Measurements from ENCODE around the gene CARD11. TPM values are rescaled to one million over a fixed set of nuclear protein-coding genes. Genes with fewer than 3 reads are reported as not detected.
A peak's percentile ranks its signal among the peaks of the same experiment; 100 is the strongest.
"Not testable (repeated sequence)": the region's sequence is repeated elsewhere in the genome, so short reads cannot be mapped to it uniquely, and the experiment has no call there.

CARD11 gene
- total RNA-seq, 1 donor from 2014 or later: 3.5 TPM

DNA sequence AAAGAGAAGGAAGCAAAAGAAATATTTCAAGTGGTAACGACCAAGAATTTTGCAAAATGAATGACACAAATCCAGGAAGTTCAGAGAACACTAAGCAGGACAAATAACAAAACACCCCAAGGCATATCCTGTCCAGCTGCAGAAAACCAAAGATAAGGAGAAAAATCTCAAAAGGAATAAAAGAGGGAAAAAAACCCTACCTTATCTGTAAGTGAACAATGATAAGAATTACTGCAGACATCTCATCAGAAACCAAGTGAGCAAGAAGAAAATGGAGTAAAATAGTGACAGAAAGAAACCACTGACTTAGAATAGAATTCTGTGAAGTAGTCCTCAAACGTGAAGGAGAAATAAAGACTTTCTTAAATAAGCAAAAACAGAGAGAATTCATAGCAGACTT, 21.8 kb downstream of the CARD11 start:
- no peak for DNase-seq (ENCODE audit: extremely low read depth, low read depth, low spot score)

DNA sequence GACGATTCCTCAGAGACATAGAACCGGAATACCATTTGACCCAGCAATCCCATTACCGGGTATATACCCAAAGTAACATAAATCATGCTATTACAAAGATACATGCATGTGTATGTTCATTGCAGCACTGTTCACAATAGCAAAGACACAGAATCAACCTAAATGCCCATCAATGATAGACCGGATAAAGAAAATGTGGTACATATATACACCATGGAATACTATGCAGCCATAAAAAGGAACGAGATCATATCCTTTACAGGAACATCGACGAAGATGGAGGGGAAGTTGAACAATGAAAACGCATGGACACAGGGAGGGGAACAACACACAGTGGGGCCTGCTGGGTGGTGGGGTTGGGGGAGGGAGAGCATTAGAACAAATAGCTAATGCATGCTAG, 22.4 kb downstream of the CARD11 start:
- DNase-seq (ENCODE audit: extremely low read depth, low read depth, low spot score): not testable (repeated sequence)

DNA sequence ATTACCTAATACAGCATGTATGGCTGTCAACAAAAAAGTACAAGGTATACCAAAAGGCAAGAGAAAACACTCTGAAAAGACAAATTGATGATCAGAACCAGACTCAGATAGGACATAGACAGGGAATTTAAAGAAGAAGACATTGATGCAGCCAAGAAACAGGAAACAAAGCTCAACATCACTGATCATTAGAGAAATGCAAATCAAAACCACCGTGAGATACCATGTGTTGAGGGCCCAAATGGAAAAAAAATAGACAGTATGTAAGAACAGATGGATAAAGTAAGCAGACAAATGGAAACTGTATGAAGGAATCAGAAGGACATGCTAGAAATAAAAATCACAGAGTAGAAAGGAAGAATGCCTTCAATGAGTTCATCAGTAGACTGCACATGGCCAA, 23.3 kb downstream of the CARD11 start:
- DNase-seq (ENCODE audit: extremely low read depth, low read depth, low spot score): no peak

DNA sequence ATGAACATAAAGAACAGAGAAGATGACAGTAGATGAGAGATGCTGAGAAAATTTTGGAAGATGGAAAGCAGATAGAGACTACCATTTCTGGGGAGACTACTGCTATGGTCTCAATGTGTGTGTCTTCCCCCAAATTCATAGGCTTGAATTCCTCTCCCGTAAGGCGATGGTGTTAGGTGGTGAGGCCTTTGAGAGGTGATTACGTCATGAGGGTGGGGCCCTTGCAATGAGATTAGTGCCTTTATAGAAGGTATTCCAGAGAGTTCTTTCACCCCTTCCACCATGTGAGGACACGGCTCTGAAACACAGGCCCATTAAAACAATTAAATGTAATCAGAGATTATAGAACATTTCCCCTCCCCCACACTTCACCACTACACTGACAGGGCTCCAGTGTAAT, 23.9 kb downstream of the CARD11 start:
- DNase-seq (ENCODE audit: extremely low read depth, low read depth, low spot score): no peak

DNA sequence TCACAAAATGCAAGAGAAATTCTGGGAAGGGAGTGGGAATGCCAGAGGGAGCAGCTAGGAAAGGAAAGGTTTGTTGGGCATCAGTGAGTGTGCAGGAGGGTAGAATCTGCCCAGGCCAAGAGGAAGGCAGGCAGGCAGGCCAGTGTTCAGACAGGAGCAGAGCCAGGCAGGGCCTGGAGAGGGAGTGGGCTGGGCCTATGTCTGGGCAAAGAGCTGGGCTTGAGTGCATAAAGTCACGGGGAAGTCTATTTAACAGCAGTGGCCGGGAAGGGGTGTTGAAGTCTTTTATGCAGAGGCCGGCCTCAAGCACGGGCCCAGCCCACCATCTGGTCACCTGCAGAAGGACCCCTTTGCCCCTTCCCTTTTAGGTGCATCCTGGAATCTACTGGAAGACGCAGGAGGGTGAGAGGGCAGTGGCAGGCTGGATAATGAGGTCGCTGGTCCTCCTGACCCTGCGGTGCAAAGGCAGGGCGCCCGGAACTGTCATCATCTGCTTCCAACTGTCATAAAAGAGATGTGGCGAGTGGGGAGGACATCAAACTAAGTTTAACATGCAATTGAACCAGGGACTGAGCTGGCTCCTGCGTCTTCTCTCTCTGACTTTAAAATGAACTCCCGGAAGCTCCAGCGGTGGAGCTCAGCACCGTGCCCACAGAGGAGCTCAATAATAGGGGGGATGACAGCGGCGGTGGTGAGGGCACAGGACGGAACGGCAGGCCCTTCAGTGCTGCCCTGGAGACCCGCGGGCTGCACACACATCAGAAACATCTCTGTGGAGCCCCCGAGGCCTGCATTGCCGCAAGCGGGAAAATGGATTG, 29.5 kb downstream of the CARD11 start:
- no peak for DNase-seq (ENCODE audit: extremely low read depth, low read depth, low spot score)

DNA sequence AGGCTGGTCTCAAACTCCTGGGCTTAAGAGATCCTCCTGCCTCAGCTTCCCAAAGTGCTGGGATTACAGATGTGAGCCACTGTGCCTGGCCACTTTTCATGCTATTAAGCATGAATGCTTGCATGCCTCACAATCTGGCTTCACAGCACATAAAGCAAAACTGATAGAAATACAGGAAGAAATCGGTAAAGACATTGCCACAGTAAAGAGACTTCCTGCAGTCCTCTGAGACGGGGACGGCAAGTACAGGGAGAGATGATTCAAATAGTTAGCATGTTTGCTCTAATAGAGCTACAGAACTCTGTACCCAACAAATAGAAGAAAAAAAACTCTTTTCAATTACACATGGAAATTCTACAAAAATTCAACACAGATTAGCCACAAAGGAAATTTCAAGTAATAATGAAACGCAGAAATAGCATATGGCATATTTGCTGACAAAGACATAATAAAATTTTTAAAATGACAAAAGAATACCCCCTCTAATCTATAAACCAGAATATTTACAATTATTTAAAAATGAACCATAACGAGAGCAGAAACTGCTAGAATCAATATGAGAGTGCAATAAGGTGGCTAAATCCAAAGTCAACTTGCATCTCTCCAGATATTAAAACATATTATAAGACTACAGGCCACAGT, 32.3 kb downstream of the CARD11 start:
- DNase-seq (ENCODE audit: extremely low read depth, low read depth, low spot score): no peak

DNA sequence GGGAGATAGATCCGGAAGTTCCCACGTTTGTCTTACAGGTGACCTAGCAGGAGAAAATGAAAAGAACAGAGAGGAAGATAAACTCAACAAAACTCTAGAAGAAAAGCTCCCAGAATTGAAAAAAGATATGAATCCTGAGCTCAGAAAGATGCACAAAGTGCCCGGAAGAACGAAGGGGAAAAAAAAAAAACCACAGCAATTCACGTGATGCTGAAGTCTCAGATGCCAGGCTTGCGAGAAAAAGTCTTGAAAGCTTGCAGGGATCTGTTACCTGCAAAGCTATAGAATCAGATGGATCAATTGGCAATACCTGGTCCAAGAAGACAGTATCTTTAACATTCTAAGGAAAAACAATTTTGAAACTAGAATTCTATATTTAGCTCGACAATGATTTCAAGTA, 33.5 kb downstream of the CARD11 start:
- no peak for DNase-seq (ENCODE audit: extremely low read depth, low read depth, low spot score)

DNA sequence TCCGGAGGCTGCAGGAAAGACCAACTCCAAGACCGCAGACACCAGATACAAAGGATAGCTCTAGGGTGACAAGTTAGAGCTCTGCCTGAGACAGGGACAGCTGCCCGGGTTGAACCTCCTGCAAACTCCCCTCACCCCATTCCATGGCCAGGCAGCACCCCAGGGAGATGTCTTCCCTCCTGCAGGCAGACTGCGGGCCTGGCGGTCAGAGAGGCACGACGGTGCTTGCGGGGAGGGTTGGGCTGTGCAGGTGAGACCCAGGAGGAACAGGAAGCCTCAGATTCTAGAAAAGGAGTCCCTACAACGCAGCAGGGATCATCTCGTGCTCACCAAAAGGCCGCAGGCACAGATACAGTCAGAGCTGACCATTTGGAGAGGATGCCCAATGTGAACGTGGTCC, 34.6 kb downstream of the CARD11 start:
- no peak for DNase-seq (ENCODE audit: extremely low read depth, low read depth, low spot score)

DNA sequence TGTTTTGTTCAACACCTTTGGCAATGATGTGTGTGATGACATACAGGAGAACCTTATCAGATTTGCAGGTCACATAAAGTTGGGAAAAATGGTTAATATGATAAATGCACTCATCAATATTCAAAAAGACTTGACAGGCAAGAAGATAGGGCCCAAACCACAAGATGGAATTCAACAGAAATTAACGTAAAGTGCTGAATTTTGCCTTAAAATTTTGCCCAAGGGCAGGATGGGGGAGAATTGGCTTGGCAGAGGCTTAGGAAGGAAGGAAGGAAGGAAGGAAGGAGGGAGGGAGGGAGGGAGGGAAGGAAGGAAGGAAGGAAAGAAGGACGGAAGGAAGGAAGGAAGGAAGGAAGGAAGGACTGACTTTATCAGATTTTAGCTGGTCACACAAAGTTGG, 35.3 kb downstream of the CARD11 start:
- DNase-seq (ENCODE audit: extremely low read depth, low read depth, low spot score): no peak

DNA sequence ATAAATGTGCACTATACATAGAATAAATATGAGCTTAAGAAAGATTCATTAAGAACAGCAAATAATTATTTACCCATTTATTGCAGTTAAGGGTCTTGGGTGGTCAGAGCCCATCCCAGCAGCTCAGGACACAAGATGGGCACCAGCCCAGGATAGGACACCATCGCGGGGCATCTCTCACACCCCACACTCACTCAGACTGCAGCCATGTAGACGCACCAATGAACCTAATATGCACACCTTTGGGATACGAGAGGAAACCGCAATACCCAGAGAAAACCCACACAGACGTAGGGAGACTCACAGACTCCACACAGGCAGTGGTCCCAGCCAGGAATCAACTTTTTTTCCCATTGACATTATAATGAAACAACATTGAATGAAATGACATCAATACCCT, 36.0 kb downstream of the CARD11 start:
- DNase-seq (ENCODE audit: extremely low read depth, low read depth, low spot score): no peak

DNA sequence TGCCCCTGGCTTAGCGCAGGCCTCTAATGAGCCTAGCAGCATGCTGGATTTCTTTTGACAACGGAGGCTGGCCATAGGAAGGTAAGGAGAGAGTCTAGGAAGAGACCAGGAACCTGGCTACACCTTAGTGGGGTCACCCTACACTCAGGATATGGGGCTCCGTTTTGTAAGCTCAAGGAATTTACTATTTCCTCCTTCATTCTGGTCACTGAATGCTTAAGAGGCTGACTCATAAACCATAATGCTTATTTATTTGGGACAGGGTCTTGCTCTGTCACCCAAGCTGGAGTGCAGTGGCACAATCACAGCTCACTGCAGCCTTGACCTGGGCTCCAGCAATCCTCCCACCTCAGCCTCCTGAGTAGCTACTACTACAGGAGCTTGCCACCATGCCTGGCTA, 38.4 kb downstream of the CARD11 start:
- no peak for DNase-seq (ENCODE audit: extremely low read depth, low read depth, low spot score)

DNA sequence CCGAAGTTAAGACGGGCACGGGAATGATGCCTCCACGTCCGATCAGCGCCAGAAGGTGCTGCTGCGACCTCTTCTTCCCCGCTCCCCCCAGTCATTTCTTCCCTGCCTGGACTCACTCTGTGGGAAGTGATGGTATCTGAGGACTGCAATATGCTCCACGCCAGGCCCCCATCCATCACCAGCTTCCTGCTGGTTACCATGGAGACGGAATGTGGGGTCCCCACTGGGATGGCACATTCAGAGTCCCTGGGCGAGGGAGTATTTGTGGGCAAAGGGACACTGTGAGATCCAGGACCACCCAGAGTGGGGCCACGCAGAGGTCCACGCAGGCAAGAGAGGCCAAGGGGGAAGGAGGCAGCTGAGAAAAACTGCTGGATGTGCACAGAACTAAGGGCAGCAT, 39.7 kb downstream of the CARD11 start:
- DNase-seq (ENCODE audit: extremely low read depth, low read depth, low spot score): no peak

DNA sequence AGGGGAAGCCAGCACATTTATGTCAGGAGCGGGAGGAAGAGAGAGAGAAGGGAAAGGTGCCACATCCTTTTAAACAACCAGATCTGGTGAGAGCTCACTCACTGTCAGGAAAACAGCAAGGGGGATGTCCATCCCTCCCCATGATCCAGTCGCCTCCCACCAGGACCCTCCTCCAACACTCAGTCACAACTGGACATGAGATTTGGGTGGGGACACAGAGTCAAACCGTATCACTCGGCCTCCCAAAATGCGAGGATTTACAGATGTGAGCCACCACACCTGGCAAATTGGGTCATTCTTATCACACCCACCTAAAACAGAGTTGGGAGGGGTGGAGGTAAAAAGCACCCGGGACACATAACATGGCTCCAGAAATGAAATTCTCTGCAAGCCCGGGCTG, 41.0 kb downstream of the CARD11 start:
- DNase-seq (ENCODE audit: extremely low read depth, low read depth, low spot score): no peak

DNA sequence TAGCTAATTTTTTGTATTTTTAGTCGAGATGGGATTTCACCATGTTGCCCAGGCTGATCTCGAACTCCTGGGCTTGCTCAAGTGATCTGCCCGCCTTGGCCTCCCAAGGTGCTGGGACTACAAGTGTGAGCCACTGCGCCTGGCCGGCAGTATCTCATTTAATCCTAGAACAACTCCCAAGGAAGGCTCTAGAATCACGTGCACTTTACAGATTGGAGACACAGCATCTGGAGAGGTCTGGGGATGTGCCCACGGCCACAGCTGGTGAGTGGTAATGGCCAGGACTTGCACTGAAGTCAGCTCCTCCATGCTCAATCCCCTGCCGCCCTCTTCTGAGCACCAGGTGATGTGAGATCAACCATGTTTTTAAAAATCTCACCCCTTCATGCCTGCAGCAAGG, 43.1 kb downstream of the CARD11 start:
- DNase-seq (ENCODE audit: extremely low read depth, low read depth, low spot score): no peak

DNA sequence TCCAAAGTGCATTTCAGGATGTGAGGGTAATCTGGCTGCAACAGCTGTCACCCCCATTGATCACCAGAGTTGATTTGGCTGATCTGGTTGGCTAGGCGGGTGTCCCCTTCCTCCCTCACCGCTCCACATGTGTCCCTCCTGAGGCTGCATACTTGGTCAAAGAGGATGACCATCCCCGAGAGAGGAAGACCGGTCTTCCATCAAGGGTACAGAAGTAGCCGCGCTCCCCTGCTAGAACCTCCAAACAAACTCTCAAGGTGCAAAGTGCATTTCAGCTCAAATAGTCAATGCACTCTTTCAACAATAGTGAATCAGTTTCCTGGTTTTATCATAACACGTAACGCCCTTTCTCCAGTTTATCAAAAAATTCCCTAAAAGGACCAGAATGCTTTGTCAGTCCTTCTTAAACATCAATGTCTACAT, 44.6 kb downstream of the CARD11 start:
- peak; percentile 41 for DNase-seq (ENCODE audit: extremely low read depth, low read depth, low spot score)

DNA sequence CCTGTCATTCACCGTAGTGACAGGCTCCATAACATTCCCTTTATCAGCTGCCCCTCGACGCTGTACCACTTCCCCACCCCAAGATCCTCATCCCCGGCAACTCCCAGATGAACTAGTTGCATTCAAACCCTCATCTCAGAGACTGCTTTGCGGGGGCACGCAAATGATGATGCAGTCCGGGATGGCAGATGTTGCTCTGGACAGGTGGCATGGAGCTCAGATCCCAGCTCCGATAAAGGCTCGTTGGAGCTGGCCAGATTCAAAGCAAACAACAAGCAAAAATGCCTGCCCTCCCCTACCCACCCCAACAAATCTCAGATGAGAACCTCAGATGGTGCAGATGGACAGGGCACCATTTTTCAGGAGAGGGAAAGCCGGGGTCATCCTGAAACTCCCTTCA, 46.7 kb downstream of the CARD11 start:
- DNase-seq (ENCODE audit: extremely low read depth, low read depth, low spot score): no peak

DNA sequence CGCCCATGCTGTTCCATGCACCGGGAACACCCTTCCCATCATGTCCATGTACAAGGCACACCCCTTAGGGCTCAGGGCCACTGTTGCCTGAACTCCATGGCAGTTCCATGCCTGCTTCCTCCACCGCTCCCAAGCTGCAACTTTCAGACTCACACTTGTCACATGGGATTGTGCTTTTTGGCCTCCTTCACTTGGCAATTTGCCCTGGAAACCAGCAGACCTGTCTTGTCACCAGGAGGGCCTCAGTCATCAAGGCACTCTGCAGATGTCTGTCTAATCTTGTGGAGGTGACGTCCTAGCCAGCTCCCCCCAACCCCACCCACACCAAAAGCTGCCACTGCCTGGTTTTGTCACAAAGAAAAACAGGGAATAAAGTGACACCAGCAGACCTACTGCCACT, 47.5 kb downstream of the CARD11 start:
- DNase-seq (ENCODE audit: extremely low read depth, low read depth, low spot score): no peak

DNA sequence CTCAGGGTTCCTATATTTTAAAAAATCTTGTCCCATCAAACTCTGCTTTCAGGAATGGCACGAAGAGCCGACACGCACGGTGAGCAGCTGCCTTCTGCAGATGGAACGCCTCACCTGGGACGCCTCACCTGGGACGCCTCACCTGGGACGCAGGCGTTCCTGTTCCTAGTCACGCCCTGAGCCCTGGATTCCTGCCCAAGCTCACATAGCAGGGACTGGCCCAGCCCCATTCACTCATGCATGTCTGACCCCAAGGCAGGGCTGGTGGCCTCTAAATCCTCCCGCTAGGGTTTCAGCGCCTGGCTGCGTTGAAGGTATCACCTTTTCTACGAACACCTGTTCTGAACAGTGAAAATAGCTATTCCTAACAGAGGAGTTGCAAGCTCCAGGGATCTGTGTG, 49.8 kb downstream of the CARD11 start:
- DNase-seq (ENCODE audit: extremely low read depth, low read depth, low spot score): no peak

DNA sequence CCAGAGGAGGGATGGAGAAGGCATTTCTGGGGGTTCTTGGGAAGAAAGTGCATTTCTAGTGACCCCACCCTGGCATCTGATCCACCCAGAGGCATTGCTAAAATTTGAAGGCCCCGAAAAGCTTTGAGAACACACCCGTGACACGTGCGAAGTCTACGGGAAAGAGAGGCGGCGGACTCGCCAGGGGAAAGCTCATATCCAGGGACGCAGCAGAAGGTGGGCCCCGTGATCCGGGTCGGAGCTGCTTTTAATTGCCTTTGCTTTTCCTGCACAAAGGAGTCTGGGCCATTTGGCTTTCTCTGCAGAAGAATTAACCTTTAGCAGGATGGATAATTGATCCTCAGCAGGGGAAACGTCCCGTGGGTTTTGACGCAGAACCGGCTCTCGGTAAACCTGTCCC, 50.3 kb downstream of the CARD11 start:
- no peak for DNase-seq (ENCODE audit: extremely low read depth, low read depth, low spot score)

DNA sequence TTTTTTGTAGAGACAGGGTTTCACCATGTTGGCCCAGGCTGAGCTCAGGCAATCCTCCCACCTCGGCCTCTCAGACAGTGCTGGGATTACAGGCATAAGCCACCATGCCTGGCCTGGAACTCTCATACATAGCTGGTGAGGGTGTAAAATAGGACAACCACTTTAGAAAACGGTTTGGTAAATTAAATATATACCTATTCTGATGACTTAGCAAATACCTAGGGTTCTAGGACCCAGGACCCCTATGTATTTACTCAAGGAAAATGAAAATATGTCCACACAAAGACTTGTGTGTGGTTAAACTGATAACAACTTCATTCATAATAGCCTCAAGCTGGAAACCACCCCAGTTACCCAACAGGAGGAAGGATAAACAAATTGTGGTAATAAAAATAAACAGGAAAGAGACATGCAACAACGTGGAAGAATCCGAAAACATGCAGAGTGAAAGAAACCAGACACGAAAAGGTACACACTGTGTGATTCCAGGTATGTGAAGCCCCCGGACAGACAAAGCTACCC, 52.7 kb downstream of the CARD11 start:
- DNase-seq (ENCODE audit: extremely low read depth, low read depth, low spot score): no peak

DNA sequence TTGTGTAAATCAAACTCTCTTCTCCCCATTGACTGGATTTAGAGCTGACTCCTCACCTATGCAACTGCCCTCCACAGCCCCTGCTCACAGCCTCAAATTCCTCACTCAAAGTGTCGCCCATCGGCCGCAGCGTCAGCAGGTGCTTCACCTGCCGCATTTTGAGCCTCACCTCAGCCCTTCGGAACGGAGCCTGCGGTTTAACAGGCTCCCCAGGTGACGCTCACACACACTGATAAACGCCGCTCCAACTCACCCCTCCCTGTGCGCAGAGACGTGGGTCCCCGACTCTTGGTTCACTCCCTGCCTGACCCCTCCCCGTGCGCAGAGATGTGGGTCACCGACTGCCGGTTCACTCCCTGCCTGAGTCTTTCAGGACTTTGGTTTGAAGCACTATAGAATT, 57.1 kb downstream of the CARD11 start:
- no peak for DNase-seq (ENCODE audit: extremely low read depth, low read depth, low spot score)

DNA sequence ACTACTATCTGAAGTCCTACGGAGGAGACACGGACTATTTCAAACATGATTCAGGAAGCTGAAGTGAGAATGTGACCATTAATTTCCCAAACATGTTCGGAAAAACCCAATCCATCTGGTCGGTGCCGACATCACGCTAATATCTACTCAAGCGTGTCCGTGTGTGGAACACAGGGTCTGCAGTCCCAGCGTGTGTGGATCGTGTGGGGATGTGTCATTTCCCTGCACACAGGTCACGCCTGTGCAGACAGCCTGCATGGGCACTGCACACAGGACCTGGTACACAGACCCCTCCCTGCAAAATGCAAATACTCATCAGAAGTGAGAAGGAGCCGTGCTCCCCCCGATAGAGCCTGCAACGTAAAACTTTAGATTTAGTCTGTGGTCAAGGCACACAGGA, 57.8 kb downstream of the CARD11 start:
- DNase-seq (ENCODE audit: extremely low read depth, low read depth, low spot score): no peak
